Activated naive CD4-positive, alpha-beta T cell treated with anti-CD3 and anti-CD28 coated beads, Interleukin-2, amount 50 U/mL, for 16 hours (primary cell): ENCODE measurements around the gene UBR4.
"Not testable (repeated sequence)": the region's sequence is repeated elsewhere in the genome, so short reads cannot be mapped to it uniquely, and the experiment has no call there.

ENCODE experiments used
- DNase-seq: peaks from one replicate; pipeline ENCODE4 v3.0.0-alpha.2; 2020

Gene UBR4

GRCh38 chr1:19219451-19219850, 9.4 kb upstream of the UBR4 start:
- no peak for DNase-seq

DNA sequence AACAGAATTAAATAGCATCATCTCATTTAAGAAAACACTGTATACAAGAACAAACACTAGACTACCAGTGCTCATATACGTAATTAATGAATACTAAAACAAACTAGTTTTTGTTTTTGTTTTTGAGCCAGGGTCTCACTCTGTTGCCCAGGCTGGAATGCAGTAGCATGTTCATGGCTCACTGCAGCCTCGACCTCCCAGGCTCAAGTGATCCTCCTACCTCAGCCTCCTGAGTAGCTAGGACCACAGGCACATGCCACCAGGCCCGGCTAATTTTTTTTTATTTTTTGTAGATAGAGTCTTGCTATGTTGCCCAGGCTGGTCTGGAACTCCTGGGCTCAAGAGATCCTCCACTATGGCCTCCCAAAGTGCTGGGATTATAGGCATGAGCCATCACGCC, 6.5 kb upstream of the UBR4 start:
- DNase-seq, result not testable (repeated sequence)

DNA sequence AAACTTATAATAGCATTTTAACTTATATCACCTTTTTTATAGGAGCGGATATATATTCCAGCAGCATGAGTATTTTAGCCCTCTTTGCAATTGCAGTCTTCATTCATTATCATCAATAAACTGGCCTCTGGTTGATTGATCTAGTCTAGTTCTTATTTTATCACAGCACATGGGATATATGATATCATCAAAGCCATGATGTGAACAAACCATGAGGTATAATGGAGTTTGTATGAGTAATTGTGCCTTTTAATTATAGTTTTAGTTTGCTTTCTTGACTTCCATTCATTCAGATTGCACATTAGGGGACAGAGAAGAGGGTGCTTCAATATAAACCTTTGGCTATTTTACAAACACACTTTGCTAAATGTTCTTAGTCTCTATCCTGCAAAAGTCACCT, 3.5 kb upstream of the UBR4 start:
- DNase-seq, result no peak

DNA sequence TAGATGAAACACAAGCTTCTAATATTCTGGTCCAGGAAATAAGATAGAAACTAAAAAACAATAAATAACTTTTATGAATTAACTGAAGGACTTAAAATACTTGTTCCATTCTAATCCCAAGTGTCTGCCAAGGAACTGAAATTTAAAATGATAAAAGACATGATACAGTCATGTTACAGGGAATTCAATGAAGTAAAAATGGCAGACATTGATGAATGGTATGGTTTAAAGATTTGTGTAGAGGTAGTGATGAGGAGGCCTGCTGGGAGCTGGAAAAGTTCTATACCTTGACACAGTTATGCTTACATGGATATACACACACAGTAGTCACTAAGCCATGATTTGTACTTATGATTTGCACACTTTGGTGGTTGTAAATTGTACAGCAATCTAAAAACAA, 2.1 kb upstream of the UBR4 start:
- no peak for DNase-seq

DNA sequence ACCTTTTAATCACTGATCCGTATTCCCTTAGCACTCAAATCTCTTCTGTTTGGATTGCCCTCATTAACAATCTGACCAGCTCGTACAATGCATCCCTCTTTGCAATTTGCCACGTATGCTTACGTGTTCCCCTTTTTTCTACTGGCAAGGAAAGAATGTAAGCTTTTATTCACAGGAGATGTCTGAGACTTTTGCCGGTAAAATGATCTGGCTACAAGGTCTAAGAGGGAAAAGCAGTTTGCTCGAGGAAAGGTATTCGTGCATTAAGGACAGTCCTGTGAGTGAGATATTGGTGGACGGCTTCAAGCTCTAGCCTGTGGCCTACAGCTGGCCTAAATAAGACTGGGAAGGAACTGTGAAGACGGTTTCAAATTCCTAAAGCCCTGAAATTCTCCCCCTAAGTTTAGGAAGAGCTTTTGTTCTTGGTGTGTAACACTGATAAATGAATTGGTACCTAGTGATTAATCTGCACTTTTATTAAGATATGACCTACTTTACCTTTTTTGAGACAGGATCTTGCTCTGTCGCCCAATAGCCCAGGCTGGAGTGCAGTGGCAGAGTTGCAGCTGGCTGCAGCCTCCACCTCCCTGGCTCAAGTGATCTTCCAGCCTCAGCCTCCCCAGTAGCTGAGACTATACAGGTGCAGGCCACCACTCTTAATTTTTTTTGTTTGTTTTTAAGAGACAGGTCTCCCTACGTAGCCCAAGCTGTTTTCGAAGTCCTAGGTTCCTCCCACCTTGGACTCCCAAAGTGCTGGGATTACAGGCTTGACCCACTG, 895 bp upstream of the UBR4 start:
- DNase-seq, result no peak

GRCh38 chr1:19209439-19209989, 552 bp downstream of the UBR4 start:
- DNase-seq, result peak; percentile 59

DNA sequence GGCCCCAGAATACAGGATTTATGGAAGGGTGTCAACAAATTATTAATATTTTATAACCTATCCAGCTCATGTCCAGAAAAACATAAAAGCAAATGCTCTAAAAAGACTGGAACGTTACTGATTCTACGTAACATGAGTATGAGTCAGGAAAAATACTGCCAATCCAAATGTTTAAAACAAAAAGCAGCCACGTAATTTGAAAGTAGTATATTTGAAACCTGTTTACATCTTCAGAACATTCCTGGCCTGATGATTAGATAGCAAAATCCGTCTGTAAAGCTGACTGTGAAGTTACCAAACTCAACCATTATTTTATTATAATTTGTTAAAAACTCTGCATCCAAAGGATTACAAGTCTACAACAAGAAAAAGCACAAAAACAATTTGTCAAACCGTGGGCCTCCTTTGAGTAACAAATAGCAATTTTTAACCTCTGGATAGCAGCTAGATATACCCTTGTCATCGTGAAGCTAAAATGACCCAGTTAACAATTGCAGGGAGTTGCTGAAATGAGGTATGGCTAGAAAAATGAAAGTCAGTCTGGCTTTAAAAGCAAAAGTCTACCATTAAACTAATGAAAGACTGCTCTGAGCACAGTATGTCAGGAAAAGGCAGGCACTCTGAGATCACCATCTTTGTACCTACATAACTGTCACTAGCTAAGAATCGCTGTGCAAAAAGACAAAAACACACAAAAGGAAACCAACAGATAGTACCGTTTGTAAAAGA, 1.2 kb downstream of the UBR4 start:
- no peak for DNase-seq

DNA sequence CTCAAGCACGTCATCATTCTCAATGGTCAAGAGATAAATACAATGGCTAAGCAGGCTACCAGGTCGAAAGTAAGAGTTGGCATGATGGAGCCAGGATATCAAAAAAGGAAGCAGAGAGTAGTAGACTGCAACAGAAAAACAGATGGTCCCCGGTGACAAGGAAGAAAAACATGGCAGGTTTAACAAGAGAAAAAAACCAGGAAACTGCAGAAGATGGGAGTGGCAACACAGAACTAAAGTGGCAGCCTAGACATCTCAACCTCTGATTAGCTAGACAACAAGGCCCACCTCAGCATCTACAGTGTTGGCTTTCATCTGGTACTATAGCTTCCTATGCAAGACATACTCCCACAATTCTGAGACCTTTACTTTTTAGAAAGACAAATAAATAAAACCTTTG, 3.1 kb downstream of the UBR4 start:
- DNase-seq, result no peak

- no peak for DNase-seq
These were observed 4.2 kb downstream of the UBR4 start for GRCh38 chr1:19205845-19206244.

- DNase-seq, result no peak
These were observed 4.7 kb downstream of the UBR4 start for GRCh38 chr1:19205403-19205802.

- no peak for DNase-seq
These were observed 5.4 kb downstream of the UBR4 start for GRCh38 chr1:19204446-19205266.

- DNase-seq, result no peak
These were observed 6.6 kb downstream of the UBR4 start for GRCh38 chr1:19203440-19203839.

- DNase-seq, result no peak
These were observed 7.7 kb downstream of the UBR4 start for GRCh38 chr1:19202396-19202795.

- DNase-seq, result no peak
These were observed 10.0 kb downstream of the UBR4 start for GRCh38 chr1:19199969-19200604.

DNA sequence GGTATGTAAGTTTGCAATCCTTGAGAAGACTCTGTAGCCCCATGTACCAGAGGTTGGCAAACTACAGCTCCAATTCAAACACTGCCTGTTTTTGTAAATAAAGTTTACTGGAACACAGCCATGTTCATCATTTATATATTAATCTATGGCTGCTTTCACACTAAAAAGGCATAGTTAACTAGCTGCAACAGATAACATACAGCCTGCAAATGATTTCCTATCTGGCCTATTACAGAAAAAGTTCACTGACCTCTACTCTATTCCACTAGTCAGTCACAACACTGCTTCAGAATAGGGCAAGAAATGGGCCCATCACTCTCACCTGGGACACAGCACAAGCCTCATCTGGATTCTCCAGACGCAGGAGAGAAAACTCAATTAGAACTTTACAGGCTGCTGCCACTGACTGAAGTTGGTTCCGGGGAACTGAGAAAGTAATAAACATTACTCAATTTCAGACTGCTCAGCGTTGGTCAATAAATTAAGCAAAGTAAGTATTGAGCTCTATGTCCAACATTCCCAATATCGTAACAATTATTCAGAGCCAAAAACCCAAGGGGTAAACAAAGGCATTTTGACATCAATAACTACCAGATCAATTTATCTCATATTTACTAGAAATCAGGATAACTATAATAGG, 10.6 kb downstream of the UBR4 start:
- DNase-seq, result no peak

DNA sequence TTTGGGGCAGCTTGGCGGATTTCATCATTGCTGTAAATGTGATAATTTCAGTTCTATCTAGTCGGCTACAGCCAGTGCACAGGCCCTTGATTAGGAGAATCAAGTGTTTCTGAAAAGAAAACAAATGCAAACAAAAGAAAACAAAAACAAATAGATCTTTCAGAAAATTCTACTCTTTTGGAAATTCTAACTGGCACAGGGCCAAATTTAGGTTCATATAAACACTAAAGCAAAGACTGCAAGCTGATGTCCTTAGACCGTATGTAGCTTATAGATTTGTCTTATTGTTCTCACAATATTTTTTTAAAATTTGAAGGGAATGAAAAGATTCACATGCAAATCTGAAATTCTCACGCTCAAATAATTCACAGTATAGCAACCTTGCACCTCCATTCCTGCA, 11.2 kb downstream of the UBR4 start:
- DNase-seq, result no peak

GRCh38 chr1:19197845-19198244, 12.2 kb downstream of the UBR4 start:
- DNase-seq, result no peak

GRCh38 chr1:19196331-19196730, 13.7 kb downstream of the UBR4 start:
- no peak for DNase-seq

DNA sequence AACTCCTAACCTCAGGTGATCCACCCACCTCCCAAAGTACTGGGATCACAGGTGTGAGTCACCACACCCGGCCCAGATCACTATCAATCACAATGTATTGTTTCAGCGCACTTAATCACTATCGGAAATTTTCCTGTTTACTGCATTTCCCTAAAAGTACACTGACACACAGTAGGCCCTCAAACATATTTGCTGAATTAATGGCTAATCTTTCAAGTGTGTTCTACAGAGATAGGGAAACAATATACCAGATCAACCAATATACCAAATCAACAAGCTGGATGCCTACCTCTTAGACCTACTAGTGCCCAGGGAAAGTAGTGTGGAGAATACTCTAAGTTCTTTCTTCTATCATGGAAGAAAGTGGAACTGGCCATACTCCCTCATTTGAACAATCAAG, 17.1 kb downstream of the UBR4 start:
- DNase-seq, result no peak

- DNase-seq, result no peak
These were observed 18.3 kb downstream of the UBR4 start for GRCh38 chr1:19191811-19192210.

GRCh38 chr1:19190468-19190867, 19.6 kb downstream of the UBR4 start:
- DNase-seq, result no peak

DNA sequence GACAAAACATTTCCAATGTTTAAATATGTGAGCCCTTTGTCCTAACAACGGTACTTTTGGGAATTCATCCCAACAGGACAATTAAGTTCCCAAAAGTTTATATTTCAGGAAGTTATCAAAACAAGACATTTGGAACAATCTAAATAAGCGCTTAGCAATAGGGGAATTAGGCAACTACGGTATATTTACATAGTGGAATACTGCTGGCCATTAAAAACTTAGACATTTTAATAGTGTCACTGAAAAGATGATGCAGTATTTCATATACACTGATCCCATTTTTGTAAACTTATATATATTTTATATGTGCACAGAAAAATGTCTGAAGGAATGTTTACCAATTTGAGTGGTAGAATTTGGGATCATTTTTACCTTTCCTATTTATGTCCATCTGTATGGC, 20.8 kb downstream of the UBR4 start:
- DNase-seq, result no peak
